Loucy (cell line): ENCODE data around the gene FAM83C.

Source experiments
- CTCF ChIP-seq: fragments of 200-600 bp; sonication (generic); conservative IDR thresholded peaks from 2 replicates; pipeline ENCODE4 v1.5.1; 2014; ENCODE audit warnings: mild to moderate bottlenecking, antibody characterized with exemption, low read length
- EZH2phosphoT487 ChIP-seq: fragments of 200-600 bp; IDR thresholded peaks from 2 replicates; pipeline ENCODE4 v1.6.1; 2018; ENCODE audit warnings: antibody characterized with exemption, mild to moderate bottlenecking, moderate library complexity, borderline replicate concordance

GRCh38 chr20:35311409-35311808 is 19.2 kb upstream of the FAM83C start:
- TF ChIP-seq CTCF (no peak), EZH2phosphoT487 (no peak)
